ENCODE results near the gene C2CD2.

The C2CD2 gene

GRCh38 chr21:41942457-41942856, 11.4 kb downstream of the C2CD2 start:
- H3K9me3 ChIP-seq (ENCODE audit: control insufficient read depth in 1 of 2, low read length in 2 of 2), result no peaks in the 10 kb centered on the region
- H3K4me3 ChIP-seq (ENCODE audit: low read depth in 1 of 2, low read length in 2 of 2), result no peak overlapping the region
- no peaks in the 10 kb centered on the region for H3K27me3 ChIP-seq (ENCODE audit: low read depth, low read length)

GRCh38 chr21:41941941-41942340, 11.9 kb downstream of the C2CD2 start:
- Histone ChIP-seq H3K27me3 (ENCODE audit: low read depth, low read length) (no peaks in the 10 kb centered on the region), H3K36me3 (ENCODE audit: control insufficient read depth in 1 of 2, insufficient read depth in 2 of 2, low read length in 2 of 2) (peaks cover 3 to 8% of the 10 kb centered on the region in 2 donors), H3K27ac (ENCODE audit: low read length) (no peak overlapping the region), H3K4me1 (ENCODE audit: control insufficient read depth in 1 of 2, insufficient read depth in 2 of 2, low read length in 2 of 2) (no peaks in the 10 kb centered on the region), H3K9me3 (ENCODE audit: control insufficient read depth in 1 of 2, low read length in 2 of 2) (no peaks in the 10 kb centered on the region), H3K4me3 (ENCODE audit: low read depth in 1 of 2, low read length in 2 of 2) (no peak overlapping the region)

More at GRCh38 chr21:41942457-41942856, 11.4 kb downstream of the C2CD2 start:
- peaks cover 0 to 2% of the 10 kb centered on the region in 2 donors for H3K4me1 ChIP-seq (ENCODE audit: control insufficient read depth in 1 of 2, insufficient read depth in 2 of 2, low read length in 2 of 2)
- H3K36me3 ChIP-seq (ENCODE audit: control insufficient read depth in 1 of 2, insufficient read depth in 2 of 2, low read length in 2 of 2), result peaks cover 3 to 8% of the 10 kb centered on the region in 2 donors
- no peak overlapping the region for H3K27ac ChIP-seq (ENCODE audit: low read length)

GRCh38 chr21:41940431-41940830, 13.4 kb downstream of the C2CD2 start:
- peaks cover 3 to 8% of the 10 kb centered on the region in 2 donors for H3K36me3 ChIP-seq (ENCODE audit: control insufficient read depth in 1 of 2, insufficient read depth in 2 of 2, low read length in 2 of 2)
- no peaks in the 10 kb centered on the region for H3K9me3 ChIP-seq (ENCODE audit: control insufficient read depth in 1 of 2, low read length in 2 of 2)
- H3K27me3 ChIP-seq (ENCODE audit: low read depth, low read length), result no peaks in the 10 kb centered on the region
- no peak overlapping the region for H3K4me3 ChIP-seq (ENCODE audit: low read depth in 1 of 2, low read length in 2 of 2)
- H3K27ac ChIP-seq (ENCODE audit: low read length), result no peak overlapping the region
- H3K4me1 ChIP-seq (ENCODE audit: control insufficient read depth in 1 of 2, insufficient read depth in 2 of 2, low read length in 2 of 2), result no peaks in the 10 kb centered on the region

GRCh38 chr21:41939391-41939790, 14.4 kb downstream of the C2CD2 start:
- no peaks in the 10 kb centered on the region for H3K9me3 ChIP-seq (ENCODE audit: control insufficient read depth in 1 of 2, low read length in 2 of 2)
- H3K4me1 ChIP-seq (ENCODE audit: control insufficient read depth in 1 of 2, insufficient read depth in 2 of 2, low read length in 2 of 2), result peaks cover 0 to under 1% of the 10 kb centered on the region in 2 donors
- no peaks in the 10 kb centered on the region for H3K27me3 ChIP-seq (ENCODE audit: low read depth, low read length)
- no peak overlapping the region for H3K4me3 ChIP-seq (ENCODE audit: low read depth in 1 of 2, low read length in 2 of 2)
- no peak overlapping the region for H3K27ac ChIP-seq (ENCODE audit: low read length)
- H3K36me3 ChIP-seq (ENCODE audit: control insufficient read depth in 1 of 2, insufficient read depth in 2 of 2, low read length in 2 of 2), result peaks cover 3 to 8% of the 10 kb centered on the region in 2 donors

GRCh38 chr21:41933313-41934079, 20.3 kb downstream of the C2CD2 start:
- H3K4me3 ChIP-seq (ENCODE audit: low read depth in 1 of 2, low read length in 2 of 2), result peak overlapping the region; percentile 53 to 56

GRCh38 chr21:41932576-41933312, 21.1 kb downstream of the C2CD2 start:
- Histone ChIP-seq H3K4me1 (ENCODE audit: control insufficient read depth in 1 of 2, insufficient read depth in 2 of 2, low read length in 2 of 2) (peaks cover 16 to 18% of the 10 kb centered on the region in 2 donors), H3K4me3 (ENCODE audit: low read depth in 1 of 2, low read length in 2 of 2) (no peak overlapping the region), H3K9me3 (ENCODE audit: control insufficient read depth in 1 of 2, low read length in 2 of 2) (no peaks in the 10 kb centered on the region), H3K27ac (ENCODE audit: low read length) (peak overlapping the region; percentile 39), H3K27me3 (ENCODE audit: low read depth, low read length) (no peaks in the 10 kb centered on the region), H3K36me3 (ENCODE audit: control insufficient read depth in 1 of 2, insufficient read depth in 2 of 2, low read length in 2 of 2) (no peaks in the 10 kb centered on the region)

More at GRCh38 chr21:41933313-41934079, 20.3 kb downstream of the C2CD2 start:
- Histone ChIP-seq H3K27me3 (ENCODE audit: low read depth, low read length) (no peaks in the 10 kb centered on the region), H3K27ac (ENCODE audit: low read length) (peak overlapping the region; percentile 39), H3K9me3 (ENCODE audit: control insufficient read depth in 1 of 2, low read length in 2 of 2) (no peaks in the 10 kb centered on the region), H3K36me3 (ENCODE audit: control insufficient read depth in 1 of 2, insufficient read depth in 2 of 2, low read length in 2 of 2) (no peaks in the 10 kb centered on the region), H3K4me1 (ENCODE audit: control insufficient read depth in 1 of 2, insufficient read depth in 2 of 2, low read length in 2 of 2) (peaks cover 11 to 18% of the 10 kb centered on the region in 2 donors)

- H3K9me3 ChIP-seq (ENCODE audit: control insufficient read depth in 1 of 2, low read length in 2 of 2), result no peaks in the 10 kb centered on the region
- peaks cover 16 to 18% of the 10 kb centered on the region in 2 donors for H3K4me1 ChIP-seq (ENCODE audit: control insufficient read depth in 1 of 2, insufficient read depth in 2 of 2, low read length in 2 of 2)
- no peak overlapping the region for H3K27ac ChIP-seq (ENCODE audit: low read length)
Measured at GRCh38 chr21:41932191-41932575, 21.6 kb downstream of the C2CD2 start.

GRCh38 chr21:41931041-41931451, 22.8 kb downstream of the C2CD2 start:
- Histone ChIP-seq H3K9me3 (ENCODE audit: control insufficient read depth in 1 of 2, low read length in 2 of 2) (no peaks in the 10 kb centered on the region), H3K4me3 (ENCODE audit: low read depth in 1 of 2, low read length in 2 of 2) (no peak overlapping the region), H3K27me3 (ENCODE audit: low read depth, low read length) (no peaks in the 10 kb centered on the region), H3K27ac (ENCODE audit: low read length) (no peak overlapping the region), H3K36me3 (ENCODE audit: control insufficient read depth in 1 of 2, insufficient read depth in 2 of 2, low read length in 2 of 2) (no peaks in the 10 kb centered on the region), H3K4me1 (ENCODE audit: control insufficient read depth in 1 of 2, insufficient read depth in 2 of 2, low read length in 2 of 2) (peaks cover 17 to 18% of the 10 kb centered on the region in 2 donors)

More at GRCh38 chr21:41932191-41932575, 21.6 kb downstream of the C2CD2 start:
- H3K27me3 ChIP-seq (ENCODE audit: low read depth, low read length), result no peaks in the 10 kb centered on the region
- H3K4me3 ChIP-seq (ENCODE audit: low read depth in 1 of 2, low read length in 2 of 2), result no peak overlapping the region
- no peaks in the 10 kb centered on the region for H3K36me3 ChIP-seq (ENCODE audit: control insufficient read depth in 1 of 2, insufficient read depth in 2 of 2, low read length in 2 of 2)

- Histone ChIP-seq H3K4me1 (ENCODE audit: control insufficient read depth in 1 of 2, insufficient read depth in 2 of 2, low read length in 2 of 2) (peaks cover 22 to 23% of the 10 kb centered on the region in 2 donors), H3K4me3 (ENCODE audit: low read depth in 1 of 2, low read length in 2 of 2) (no peak overlapping the region), H3K9me3 (ENCODE audit: control insufficient read depth in 1 of 2, low read length in 2 of 2) (no peaks in the 10 kb centered on the region), H3K27ac (ENCODE audit: low read length) (no peak overlapping the region), H3K27me3 (ENCODE audit: low read depth, low read length) (no peaks in the 10 kb centered on the region), H3K36me3 (ENCODE audit: control insufficient read depth in 1 of 2, insufficient read depth in 2 of 2, low read length in 2 of 2) (no peaks in the 10 kb centered on the region)
Measured at GRCh38 chr21:41929248-41929647, 24.6 kb downstream of the C2CD2 start.

- Histone ChIP-seq H3K9me3 (ENCODE audit: control insufficient read depth in 1 of 2, low read length in 2 of 2) (no peaks in the 10 kb centered on the region), H3K4me1 (ENCODE audit: control insufficient read depth in 1 of 2, insufficient read depth in 2 of 2, low read length in 2 of 2) (peaks cover 17 to 28% of the 10 kb centered on the region in 2 donors), H3K36me3 (ENCODE audit: control insufficient read depth in 1 of 2, insufficient read depth in 2 of 2, low read length in 2 of 2) (peaks cover 0 to under 1% of the 10 kb centered on the region in 2 donors), H3K27ac (ENCODE audit: low read length) (no peak overlapping the region), H3K4me3 (ENCODE audit: low read depth in 1 of 2, low read length in 2 of 2) (no peak overlapping the region), H3K27me3 (ENCODE audit: low read depth, low read length) (no peaks in the 10 kb centered on the region)
Measured at GRCh38 chr21:41928621-41929220, 25.1 kb downstream of the C2CD2 start.

All from muscle layer of duodenum (tissue), 2 donors.